HepG2 (cell line): ENCODE data around the gene CDT1. TPM values are rescaled to one million over a fixed set of nuclear protein-coding genes. Genes with fewer than 3 reads are reported as not detected.

Experiments
- CSRNP1 ChIP-seq: sonication (generic); formaldehyde crosslinking; IDR thresholded peaks from 2 replicates; pipeline ENCODE4 v1.8.1; 2023; ENCODE audit warnings: mild to moderate bottlenecking, missing genetic modification reagents
- EZH2 ChIP-seq: conservative IDR thresholded peaks from 2 replicates; pipeline ENCODE4 v1.6.1; 2012; ENCODE audit warnings: mild to moderate bottlenecking, low read depth, low read length, moderate library complexity
- GMEB2 ChIP-seq: IDR thresholded peaks from 2 replicates; pipeline ENCODE4 v1.6.1; 2016; ENCODE audit warnings: missing biosample characterization, missing genetic modification reagents, low read depth
- RNF219 ChIP-seq: sonication (generic); formaldehyde crosslinking; IDR thresholded peaks from 2 replicates; pipeline ENCODE4 v1.5.0; 2020; ENCODE audit warnings: mild to moderate bottlenecking, missing genetic modification reagents
- TEAD2 ChIP-seq: sonication (generic); formaldehyde crosslinking; IDR thresholded peaks from 2 replicates; pipeline ENCODE4 v1.9.0; 2021; ENCODE audit warnings: missing genetic modification reagents
- ZBTB34 ChIP-seq: sonication (generic); formaldehyde crosslinking; IDR thresholded peaks from 2 replicates; pipeline ENCODE4 v1.8.0; 2022; ENCODE audit warnings: mild to moderate bottlenecking, missing genetic modification reagents
- ZNF274 ChIP-seq: sonication (generic); formaldehyde crosslinking; IDR thresholded peaks from 2 replicates; pipeline ENCODE4 v1.5.1; 2020; ENCODE audit warnings: mild to moderate bottlenecking, missing genetic modification reagents
- ZNF317 ChIP-seq: sonication (generic); formaldehyde crosslinking; IDR thresholded peaks from 2 replicates; pipeline ENCODE4 v1.5.0; 2020; ENCODE audit warnings: mild to moderate bottlenecking, missing genetic modification reagents
- ZNF318 ChIP-seq: sonication (generic); formaldehyde crosslinking; IDR thresholded peaks from 2 replicates; pipeline ENCODE4 v1.4.0; 2020; ENCODE audit warnings: mild to moderate bottlenecking, missing genetic modification reagents
- ZNF337 ChIP-seq: sonication (generic); formaldehyde crosslinking; IDR thresholded peaks from 2 replicates; pipeline ENCODE4 v1.5.1; 2020; ENCODE audit warnings: missing genetic modification reagents, low read depth, mild to moderate bottlenecking, borderline replicate concordance
- ZNF496 ChIP-seq: sonication (generic); formaldehyde crosslinking; IDR thresholded peaks from 2 replicates; pipeline ENCODE4 v1.8.1; 2023; ENCODE audit warnings: mild to moderate bottlenecking, moderate library complexity, missing genetic modification reagents; ENCODE audit not compliant: insufficient replicate concordance
- ZNF883 ChIP-seq: sonication (generic); formaldehyde crosslinking; IDR thresholded peaks from 2 replicates; pipeline ENCODE4 v1.5.1; 2020; ENCODE audit warnings: mild to moderate bottlenecking, missing genetic modification reagents; ENCODE audit errors: not compliant biosample characterization
- polyA plus RNA-seq, 8 experiments: library from polyadenylated mRNA; depleted of rRNA in 3 of 8; stranded (reverse) in 7 of 8; unstranded in 1 of 8; fragments of >200 nt; fragmentation: Illumina TruSeq in 4 of 8; extraction: Trizol in 4 of 8; gene quantifications; 2 replicates each; pipeline versions ENCODE4 v1.2.1 to v1.2.3, GENCODE V29; 2011 to 2016; ENCODE audit warnings: low read depth in 4 of 8, missing spikeins in 1 of 8, mixed read lengths in 1 of 8; ENCODE audit not compliant: insufficient read depth in 1 of 8
- total RNA-seq, 5 experiments: library from RNA; depleted of rRNA; stranded (reverse); fragments of >200 nt; fragmentation: Illumina TruSeq; extraction: Trizol; gene quantifications; 2 replicates each; pipeline ENCODE4 v1.2.3, GENCODE V29; 2016; ENCODE audit warnings: low read depth in 1 of 5

The CDT1 gene
- total and polyA plus RNA-seq, 2 of the 13 experiments (the other 11 are each of a cell fraction or from before 2014, with no cell fraction given) = 23.1 to 23.8 TPM

- peak; percentile 87 for TF ChIP-seq ZNF318
- TF ChIP-seq TEAD2 (CRISPR knock-in tag) = no peak
- no peak for TF ChIP-seq EZH2
- peak; percentile 79; the same call in 1 of the 2 replicates for TF ChIP-seq ZNF274
- peak; percentile 99 for TF ChIP-seq ZNF883 (CRISPR knock-in tag)
- peak; percentile 96; the same call in 1 of the 2 replicates for TF ChIP-seq ZNF337 (CRISPR knock-in tag)
- TF ChIP-seq CSRNP1 = peak; percentile 37; the same call in 1 of the 2 replicates
- no peak; the same call in 1 of the 2 replicates for TF ChIP-seq RNF219 (CRISPR knock-in tag)
- TF ChIP-seq ZBTB34 (CRISPR knock-in tag) = no peak
- TF ChIP-seq GMEB2 = no peak
- TF ChIP-seq ZNF496 (CRISPR knock-in tag) = no peak
- TF ChIP-seq ZNF317 (CRISPR knock-in tag) = no peak
Measured at GRCh38 chr16:88811769-88812512, 8.4 kb downstream of the CDT1 start, which contains the start of gene APRT (continued).
